ENCODE results near the gene ACTA2.

The ACTA2 gene

GRCh38 chr10:88974446-88975376 is 22.1 kb upstream of the ACTA2 start:
- no peaks in the 10 kb centered on the region for H4K20me1 ChIP-seq (ENCODE audit: insufficient read depth, low read length)
- H3K4me3 ChIP-seq (ENCODE audit: low read depth, low read length, poor library complexity, severe bottlenecking), result peak overlapping the region; percentile 59
- H3K9ac ChIP-seq (ENCODE audit: low read length), result peak overlapping the region; percentile 65
- no peaks in the 10 kb centered on the region for H3K27me3 ChIP-seq (ENCODE audit: insufficient read depth, low read length)
- peak overlapping the region; percentile 64 for H2AFZ ChIP-seq (ENCODE audit: low read length)
- no peaks in the 10 kb centered on the region for H3F3A ChIP-seq (ENCODE audit: insufficient read depth, low read length)
- TF ChIP-seq EZH2 (IDR thresholded peaks at IDR 0.05; ENCODE audit: borderline replicate concordance, low read length), result no peak
- no peak for TF ChIP-seq CTCF (IDR thresholded peaks at IDR 0.05; ENCODE audit: low read length)
- H3K9me2 ChIP-seq (ENCODE audit: low read depth, low read length), result no peaks in the 10 kb centered on the region
- H3K27ac ChIP-seq (ENCODE audit: low read depth, low read length, poor library complexity, severe bottlenecking), result no peak overlapping the region
- peak overlapping the region; percentile 79 for H3K4me2 ChIP-seq (ENCODE audit: low read length)
- H3K9me3 ChIP-seq (ENCODE audit: low read length), result no peaks in the 10 kb centered on the region
- H3K79me2 ChIP-seq (ENCODE audit: insufficient read depth, low read length), result no peaks in the 10 kb centered on the region
- peaks cover 12% of the 10 kb centered on the region for H3K4me1 ChIP-seq (ENCODE audit: insufficient read depth, low read length, severe bottlenecking)
- H3K36me3 ChIP-seq (ENCODE audit: insufficient read depth, low read length), result no peaks in the 10 kb centered on the region

GRCh38 chr10:88974012-88974411 is 21.4 kb upstream of the ACTA2 start:
- TF ChIP-seq EZH2 (IDR thresholded peaks at IDR 0.05; ENCODE audit: borderline replicate concordance, low read length), result no peak
- TF ChIP-seq CTCF (IDR thresholded peaks at IDR 0.05; ENCODE audit: low read length), result no peak
- no peaks in the 10 kb centered on the region for H3K9me2 ChIP-seq (ENCODE audit: low read depth, low read length)
- H3K4me3 ChIP-seq (ENCODE audit: low read depth, low read length, poor library complexity, severe bottlenecking), result no peak overlapping the region
- H3F3A ChIP-seq (ENCODE audit: insufficient read depth, low read length), result no peaks in the 10 kb centered on the region
- peaks cover 12% of the 10 kb centered on the region for H3K4me1 ChIP-seq (ENCODE audit: insufficient read depth, low read length, severe bottlenecking)
- no peak overlapping the region for H3K27ac ChIP-seq (ENCODE audit: low read depth, low read length, poor library complexity, severe bottlenecking)
- no peak overlapping the region for H2AFZ ChIP-seq (ENCODE audit: low read length)
- no peaks in the 10 kb centered on the region for H3K9me3 ChIP-seq (ENCODE audit: low read length)
- no peaks in the 10 kb centered on the region for H3K36me3 ChIP-seq (ENCODE audit: insufficient read depth, low read length)
- H3K79me2 ChIP-seq (ENCODE audit: insufficient read depth, low read length), result no peaks in the 10 kb centered on the region
- no peak overlapping the region for H3K4me2 ChIP-seq (ENCODE audit: low read length)
- H3K9ac ChIP-seq (ENCODE audit: low read length), result no peak overlapping the region
- H4K20me1 ChIP-seq (ENCODE audit: insufficient read depth, low read length), result no peaks in the 10 kb centered on the region
- no peaks in the 10 kb centered on the region for H3K27me3 ChIP-seq (ENCODE audit: insufficient read depth, low read length)

- Histone ChIP-seq H3K9ac (ENCODE audit: low read length) (no peak overlapping the region), H3K79me2 (ENCODE audit: insufficient read depth, low read length) (no peaks in the 10 kb centered on the region), H3K27ac (ENCODE audit: low read depth, low read length, poor library complexity, severe bottlenecking) (no peak overlapping the region), H3K4me2 (ENCODE audit: low read length) (no peak overlapping the region), H3F3A (ENCODE audit: insufficient read depth, low read length) (no peaks in the 10 kb centered on the region), H3K9me2 (ENCODE audit: low read depth, low read length) (no peaks in the 10 kb centered on the region), H4K20me1 (ENCODE audit: insufficient read depth, low read length) (no peaks in the 10 kb centered on the region), H3K4me3 (ENCODE audit: low read depth, low read length, poor library complexity, severe bottlenecking) (no peak overlapping the region), H3K36me3 (ENCODE audit: insufficient read depth, low read length) (no peaks in the 10 kb centered on the region), H2AFZ (ENCODE audit: low read length) (no peak overlapping the region), H3K4me1 (ENCODE audit: insufficient read depth, low read length, severe bottlenecking) (peaks cover 12% of the 10 kb centered on the region), H3K9me3 (ENCODE audit: low read length) (no peaks in the 10 kb centered on the region), H3K27me3 (ENCODE audit: insufficient read depth, low read length) (no peaks in the 10 kb centered on the region)
- TF ChIP-seq CTCF (IDR thresholded peaks at IDR 0.05; ENCODE audit: low read length) (no peak), EZH2 (IDR thresholded peaks at IDR 0.05; ENCODE audit: borderline replicate concordance, low read length) (no peak)
Observed at GRCh38 chr10:88971221-88972061, 18.9 kb upstream of the ACTA2 start.
